A673 (cell line): ENCODE data around the gene CSTPP1.

Experiments used
- CTCF ChIP-seq: fragments of 300-800, 200-600 bp; sonication (generic); conservative IDR thresholded peaks from 2 replicates; pipeline ENCODE4 v1.5.1; 2017; ENCODE audit warnings: low read depth, mild to moderate bottlenecking, antibody characterized with exemption, low read length, moderate library complexity, mixed read lengths
- EZH2 ChIP-seq: fragments of 200-600 bp; sonication (generic); IDR thresholded peaks from 2 replicates; pipeline ENCODE4 v1.6.1; 2017; ENCODE audit warnings: borderline replicate concordance, low read depth, mild to moderate bottlenecking, mixed read lengths, antibody characterized with exemption, low read length; ENCODE audit not compliant: poor library complexity, severe bottlenecking

- no peak for TF ChIP-seq CTCF
- TF ChIP-seq EZH2 = no peak
Observed at GRCh38 chr11:47180006-47180787, 243.6 kb downstream of the CSTPP1 start.
